Stomach (tissue), 4 donors: ENCODE data around the gene PICK1.

ENCODE experiments used
- CTCF ChIP-seq, 7 experiments: fragments of 450-650 bp in 4 of 7; fragments of 200-600 bp in 3 of 7; sonication (generic) in 3 of 7; IDR thresholded peaks; one replicate each; pipeline ENCODE4 v1.5.1; 2016 to 2019; ENCODE audit warnings: antibody characterized with exemption in 7 of 7, control low read depth in 2 of 7, mild to moderate bottlenecking in 1 of 7
- POLR2A ChIP-seq, 4 donors: fragments of 450-650 bp; IDR thresholded peaks; one replicate each; pipeline ENCODE4 v1.6.1; 2016; ENCODE audit warnings: antibody characterized with exemption in 4 of 4, control low read depth in 2 of 4, mild to moderate bottlenecking in 1 of 4, moderate library complexity in 1 of 4
- POLR2AphosphoS5 ChIP-seq, 3 donors: sonication (generic); formaldehyde crosslinking; IDR thresholded peaks; one replicate each; pipeline ENCODE4 v1.6.1; 2016; ENCODE audit warnings: antibody characterized with exemption in 3 of 3

GRCh38 chr22:38097058-38097457 is 39.9 kb downstream of the PICK1 start:
- TF ChIP-seq CTCF (IDR thresholded peaks at IDR 0.05): no peak
- no peak for TF ChIP-seq POLR2AphosphoS5 (IDR thresholded peaks at IDR 0.05)
- no peak for TF ChIP-seq POLR2A (IDR thresholded peaks at IDR 0.05)
